ENCODE data around the gene CRYBG3.
A peak's percentile ranks its signal among the peaks of the same experiment; 100 is the strongest.

The CRYBG3 gene

DNA sequence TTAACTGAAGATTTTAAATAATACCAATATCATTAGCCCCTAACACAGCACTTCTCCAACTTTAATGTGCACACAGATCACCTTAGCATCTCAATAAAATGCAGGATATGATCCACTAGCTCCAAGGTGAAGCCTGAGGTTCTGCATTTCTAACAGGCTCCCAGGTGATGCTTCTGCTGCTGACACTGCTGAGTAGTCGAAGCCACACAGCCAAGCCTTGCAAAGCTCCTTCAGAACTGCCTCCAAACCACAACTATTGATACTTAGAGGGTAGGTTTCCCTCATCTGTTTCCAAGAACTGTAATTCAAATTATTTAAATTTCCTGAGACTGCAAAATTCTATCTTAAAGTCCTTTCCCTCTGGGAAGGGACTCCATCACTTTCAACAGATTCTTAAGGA, 146.6 kb downstream of the CRYBG3 start:
- H3K27me3 ChIP-seq (ENCODE audit: control insufficient read depth in 1 of 2, insufficient read depth in 1 of 2, low read length in 2 of 2), result no peaks in the 10 kb centered on the region
- no peak overlapping the region for H3K23ac ChIP-seq (ENCODE audit: low read length in 2 of 2)
- H2AFZ ChIP-seq (ENCODE audit: low read depth, low read length), result no peak overlapping the region
- no peak overlapping the region for H2BK15ac ChIP-seq (ENCODE audit: low read depth, poor library complexity, severe bottlenecking)
- H2AK5ac ChIP-seq (ENCODE audit: low read length, severe bottlenecking), result no peak overlapping the region
- H3K4me2 ChIP-seq (ENCODE audit: low read length, poor library complexity, severe bottlenecking), result no peak overlapping the region
- no peak overlapping the region for H2BK12ac ChIP-seq (ENCODE audit: low read length in 2 of 2)
- no peak for DNase-seq
- H3K79me1 ChIP-seq (replicated peaks; ENCODE audit: low read length, poor library complexity, severe bottlenecking), result peaks cover 1% of the 10 kb centered on the region
- no peak overlapping the region for H4K91ac ChIP-seq (ENCODE audit: low read length)
- H3K14ac ChIP-seq (ENCODE audit: low read length in 2 of 2), result no peak overlapping the region
- H2BK5ac ChIP-seq (ENCODE audit: low read depth, low read length, poor library complexity, severe bottlenecking), result no peak overlapping the region
- no peak overlapping the region for H3K27ac ChIP-seq (ENCODE audit: low read length, poor library complexity, severe bottlenecking)
- H4K8ac ChIP-seq (ENCODE audit: low read length), result no peak overlapping the region
- H2BK120ac ChIP-seq (ENCODE audit: low read depth, low read length), result no peak overlapping the region
- peaks cover 0 to 32% of the 10 kb centered on the region in 2 experiments for H3K36me3 ChIP-seq (ENCODE audit: control insufficient read depth in 1 of 2, insufficient read depth in 2 of 2, low read depth in 1 of 2, low read length in 2 of 2)
- no CpG with 5 or more reads among the region's 1 CpG for WGBS
- H3K4me3 ChIP-seq (ENCODE audit: insufficient read depth in 1 of 2, low read depth in 1 of 2, low read length in 2 of 2), result no peak overlapping the region
- H3K9ac ChIP-seq (ENCODE audit: low read length), result no peak overlapping the region
- H3K4ac ChIP-seq (ENCODE audit: low read depth in 1 of 2, low read length in 2 of 2), result no peak overlapping the region
- H3K4me1 ChIP-seq (ENCODE audit: control insufficient read depth, insufficient read depth, low read depth, low read length), result peaks cover 2% of the 10 kb centered on the region
- H3K18ac ChIP-seq (ENCODE audit: low read depth in 1 of 2, low read length in 2 of 2), result no peak overlapping the region
- no peaks in the 10 kb centered on the region for H3K9me3 ChIP-seq (ENCODE audit: control insufficient read depth, low read length)

DNA sequence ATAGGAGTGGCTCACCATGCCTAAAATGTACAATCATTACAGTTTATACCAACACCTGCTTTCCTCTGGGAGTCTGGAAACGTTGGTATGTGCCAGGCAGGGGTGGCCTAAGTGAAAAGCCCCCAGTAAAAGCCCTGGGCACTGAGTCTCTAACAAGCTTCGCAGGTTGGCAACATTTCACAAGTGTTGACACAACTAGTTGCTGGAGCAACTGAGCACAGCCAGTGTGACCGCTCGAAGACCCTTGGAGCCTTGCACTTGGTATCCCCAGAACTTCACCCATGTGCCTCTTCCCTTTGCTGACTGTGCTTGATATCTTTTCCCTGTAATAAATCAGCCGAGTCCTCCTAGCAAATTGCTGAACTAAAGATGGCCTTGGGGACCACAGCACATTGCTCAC, 147.7 kb downstream of the CRYBG3 start:
- no peak overlapping the region for H2AK5ac ChIP-seq (ENCODE audit: low read length, severe bottlenecking)
- H3K4me3 ChIP-seq (ENCODE audit: insufficient read depth in 1 of 2, low read depth in 1 of 2, low read length in 2 of 2), result no peak overlapping the region
- 97% methylated on average over 5 of the region's 5 CpGs for WGBS

GRCh38 chr3:97970156-97970555, 148.3 kb downstream of the CRYBG3 start:
- DNase-seq, result no peak
- Histone ChIP-seq H2AK5ac (ENCODE audit: low read length, severe bottlenecking) (no peak overlapping the region), H3K4me1 (ENCODE audit: control insufficient read depth, insufficient read depth, low read depth, low read length) (peaks cover 2% of the 10 kb centered on the region), H2BK15ac (ENCODE audit: low read depth, poor library complexity, severe bottlenecking) (no peak overlapping the region), H2AFZ (ENCODE audit: low read depth, low read length) (no peak overlapping the region), H3K9ac (ENCODE audit: low read length) (peak overlapping the region; percentile 86), H3K27ac (ENCODE audit: low read length, poor library complexity, severe bottlenecking) (no peak overlapping the region), H3K4me3 (ENCODE audit: insufficient read depth in 1 of 2, low read depth in 1 of 2, low read length in 2 of 2) (no peak overlapping the region), H3K27me3 (ENCODE audit: control insufficient read depth in 1 of 2, insufficient read depth in 1 of 2, low read length in 2 of 2) (no peaks in the 10 kb centered on the region), H2BK12ac (ENCODE audit: low read length in 2 of 2) (no peak overlapping the region), H3K18ac (ENCODE audit: low read depth in 1 of 2, low read length in 2 of 2) (no peak overlapping the region), H3K36me3 (ENCODE audit: control insufficient read depth in 1 of 2, insufficient read depth in 2 of 2, low read depth in 1 of 2, low read length in 2 of 2) (peaks cover 0 to 24% of the 10 kb centered on the region in 2 experiments), H3K14ac (ENCODE audit: low read length in 2 of 2) (no peak overlapping the region), H4K91ac (ENCODE audit: low read length) (no peak overlapping the region), H3K79me1 (replicated peaks; ENCODE audit: low read length, poor library complexity, severe bottlenecking) (peaks cover 1% of the 10 kb centered on the region), H2BK5ac (ENCODE audit: low read depth, low read length, poor library complexity, severe bottlenecking) (no peak overlapping the region), H3K4ac (ENCODE audit: low read depth in 1 of 2, low read length in 2 of 2) (no peak overlapping the region), H3K23ac (ENCODE audit: low read length in 2 of 2) (no peak overlapping the region), H4K8ac (ENCODE audit: low read length) (no peak overlapping the region), H3K9me3 (ENCODE audit: control insufficient read depth, low read length) (no peaks in the 10 kb centered on the region), H3K4me2 (ENCODE audit: low read length, poor library complexity, severe bottlenecking) (no peak overlapping the region), H2BK120ac (ENCODE audit: low read depth, low read length) (no peak overlapping the region)
- WGBS, result 100% methylated on average over 1 of the region's 1 CpG

More for the DNA sequence above, 147.7 kb downstream of the CRYBG3 start:
- peaks cover 1% of the 10 kb centered on the region for H3K79me1 ChIP-seq (replicated peaks; ENCODE audit: low read length, poor library complexity, severe bottlenecking)
- peaks cover 0 to 24% of the 10 kb centered on the region in 2 experiments for H3K36me3 ChIP-seq (ENCODE audit: control insufficient read depth in 1 of 2, insufficient read depth in 2 of 2, low read depth in 1 of 2, low read length in 2 of 2)
- H3K27me3 ChIP-seq (ENCODE audit: control insufficient read depth in 1 of 2, insufficient read depth in 1 of 2, low read length in 2 of 2), result no peaks in the 10 kb centered on the region
- H3K4me2 ChIP-seq (ENCODE audit: low read length, poor library complexity, severe bottlenecking), result no peak overlapping the region
- H3K18ac ChIP-seq (ENCODE audit: low read depth in 1 of 2, low read length in 2 of 2), result no peak overlapping the region
- H2BK12ac ChIP-seq (ENCODE audit: low read length in 2 of 2), result no peak overlapping the region
- DNase-seq, result no peak
- no peak overlapping the region for H3K23ac ChIP-seq (ENCODE audit: low read length in 2 of 2)
- H3K9me3 ChIP-seq (ENCODE audit: control insufficient read depth, low read length), result no peaks in the 10 kb centered on the region
- H3K14ac ChIP-seq (ENCODE audit: low read length in 2 of 2), result peak overlapping the region in 1 of 2 experiments; percentile 41
- no peak overlapping the region for H3K27ac ChIP-seq (ENCODE audit: low read length, poor library complexity, severe bottlenecking)
- H3K9ac ChIP-seq (ENCODE audit: low read length), result no peak overlapping the region
- H4K91ac ChIP-seq (ENCODE audit: low read length), result no peak overlapping the region
- H2AFZ ChIP-seq (ENCODE audit: low read depth, low read length), result no peak overlapping the region
- peak overlapping the region in 1 of 2 experiments; percentile 20 for H3K4ac ChIP-seq (ENCODE audit: low read depth in 1 of 2, low read length in 2 of 2)
- H3K4me1 ChIP-seq (ENCODE audit: control insufficient read depth, insufficient read depth, low read depth, low read length), result peaks cover 2% of the 10 kb centered on the region
- H2BK120ac ChIP-seq (ENCODE audit: low read depth, low read length), result no peak overlapping the region
- no peak overlapping the region for H2BK15ac ChIP-seq (ENCODE audit: low read depth, poor library complexity, severe bottlenecking)
- H4K8ac ChIP-seq (ENCODE audit: low read length), result peak overlapping the region; percentile 9
- no peak overlapping the region for H2BK5ac ChIP-seq (ENCODE audit: low read depth, low read length, poor library complexity, severe bottlenecking)

DNA sequence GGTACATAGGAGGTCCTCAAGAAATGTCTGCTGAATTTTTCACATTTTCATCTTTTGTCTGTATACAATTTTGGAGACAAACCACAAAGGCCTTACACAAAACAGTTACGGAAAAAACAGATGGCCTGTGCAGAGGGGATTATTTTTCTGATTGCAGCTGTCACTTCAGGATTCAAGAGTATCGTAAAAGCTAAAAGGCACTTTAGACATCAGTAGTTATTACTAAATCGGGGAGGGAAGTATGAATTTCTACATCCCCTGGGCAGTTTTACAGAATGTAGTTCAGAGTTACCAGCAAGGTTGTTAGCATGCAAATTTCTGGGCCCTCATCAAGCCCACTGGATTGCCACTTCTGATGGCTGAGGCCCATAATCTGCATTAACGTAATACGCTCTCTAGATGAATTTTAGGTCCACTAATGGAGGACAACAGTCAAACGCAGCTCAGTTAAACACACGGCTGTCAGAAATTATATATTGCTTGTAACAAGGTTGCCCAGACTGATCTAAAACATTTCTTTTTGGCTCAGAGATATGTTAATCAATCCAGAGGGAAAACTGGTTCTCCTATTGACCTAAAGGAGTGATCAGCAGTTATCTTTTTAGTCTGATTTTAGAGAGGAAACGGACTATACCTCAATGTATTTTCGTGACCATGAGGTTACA, 149.3 kb downstream of the CRYBG3 start:
- no peak overlapping the region for H3K18ac ChIP-seq (ENCODE audit: low read depth in 1 of 2, low read length in 2 of 2)
- H2BK12ac ChIP-seq (ENCODE audit: low read length in 2 of 2), result no peak overlapping the region
- peak overlapping the region; percentile 16 for H3K4me2 ChIP-seq (ENCODE audit: low read length, poor library complexity, severe bottlenecking)
- H3K4ac ChIP-seq (ENCODE audit: low read depth in 1 of 2, low read length in 2 of 2), result no peak overlapping the region
- no peak overlapping the region for H2BK15ac ChIP-seq (ENCODE audit: low read depth, poor library complexity, severe bottlenecking)
- no peaks in the 10 kb centered on the region for H3K9me3 ChIP-seq (ENCODE audit: control insufficient read depth, low read length)
- peak overlapping the region in 1 of 2 experiments; percentile 86 for H3K4me3 ChIP-seq (ENCODE audit: insufficient read depth in 1 of 2, low read depth in 1 of 2, low read length in 2 of 2)
- no peaks in the 10 kb centered on the region for H3K27me3 ChIP-seq (ENCODE audit: control insufficient read depth in 1 of 2, insufficient read depth in 1 of 2, low read length in 2 of 2)
- 78% methylated on average over 9 of the region's 9 CpGs for WGBS
- no peak overlapping the region for H4K91ac ChIP-seq (ENCODE audit: low read length)
- H3K27ac ChIP-seq (ENCODE audit: low read length, poor library complexity, severe bottlenecking), result no peak overlapping the region
- H2AK5ac ChIP-seq (ENCODE audit: low read length, severe bottlenecking), result no peak overlapping the region
- no peak overlapping the region for H2BK120ac ChIP-seq (ENCODE audit: low read depth, low read length)
- H3K4me1 ChIP-seq (ENCODE audit: control insufficient read depth, insufficient read depth, low read depth, low read length), result peaks cover 2% of the 10 kb centered on the region
- no peak overlapping the region for H4K8ac ChIP-seq (ENCODE audit: low read length)
- H3K14ac ChIP-seq (ENCODE audit: low read length in 2 of 2), result no peak overlapping the region
- no peak overlapping the region for H3K23ac ChIP-seq (ENCODE audit: low read length in 2 of 2)
- peaks cover 1% of the 10 kb centered on the region for H3K79me1 ChIP-seq (replicated peaks; ENCODE audit: low read length, poor library complexity, severe bottlenecking)
- H3K36me3 ChIP-seq (ENCODE audit: control insufficient read depth in 1 of 2, insufficient read depth in 2 of 2, low read depth in 1 of 2, low read length in 2 of 2), result peaks cover 0 to 16% of the 10 kb centered on the region in 2 experiments
- no peak overlapping the region for H2BK5ac ChIP-seq (ENCODE audit: low read depth, low read length, poor library complexity, severe bottlenecking)
- no peak for DNase-seq
- H2AFZ ChIP-seq (ENCODE audit: low read depth, low read length), result no peak overlapping the region
- peak overlapping the region; percentile 86 for H3K9ac ChIP-seq (ENCODE audit: low read length)
